K562 (cell line): ENCODE results near the gene UBE2U. TPM values are rescaled to one million over a fixed set of nuclear protein-coding genes. Genes with fewer than 3 reads are reported as not detected.

Source experiments
- ATAC-seq: fragments of 200-7000 bp; cut with Tn5 transposase; 3 replicates; pipeline ENCODE4 v1.9.1; 2020; ENCODE audit warnings: moderate library complexity
- BruUV-seq: library from RNA; stranded (reverse); fragments of 400-500 nt; replicated peaks from 2 replicates; lab custom pipeline; 2021; lab: Mats Ljungman, UMichigan
- CTCF ChIA-PET: fragments of 300-600 bp; formaldehyde crosslinking; extraction: SDS; loops from one replicate; lab custom pipeline; 2021; ENCODE audit warnings: low intra/inter-chr PET ratio; lab: Yijun Ruan, JAX
- POLR2A ChIA-PET: fragments of 300-600, 350-650 bp; sonication (Branson Sonifier 250); formaldehyde crosslinking; extraction: SDS; loops from one replicate; lab custom pipeline; 2021; ENCODE audit warnings: antibody characterized with exemption, inconsistent platforms; lab: Yijun Ruan, JAX
- DNase-seq, 4 experiments: peaks; one replicate each; pipeline versions ENCODE4 v3.0.0 to v3.0.0-alpha.2; 2011 to 2018; ENCODE audit warnings: low spot score in 3 of 4, mixed read lengths in 3 of 4; ENCODE audit errors: extremely low read depth in 1 of 4
- FAIRE-seq: peaks from 2 replicates; lab custom pipeline; 2011; peaks lifted over from hg19 to GRCh38; lab: Jason Lieb, UNC
- H2AFZ ChIP-seq: 2 replicates; pipeline ENCODE4 v1.6.0; 2011; ENCODE audit warnings: low read depth, low read length, control low read depth, inconsistent platforms
- H3K27ac ChIP-seq: fragments of 200-600 bp; 3 replicates; pipeline ENCODE4 v1.8.0; 2011; ENCODE audit warnings: low read depth, mild to moderate bottlenecking, control low read depth, inconsistent platforms, low read length, moderate library complexity, mixed read lengths; ENCODE audit errors: extremely low read depth
- H3K27me3 ChIP-seq, 2 experiments: fragments of 300-600 bp in 1 of 2; 2 replicates in 1 of 2; 3 replicates in 1 of 2; pipeline versions ENCODE4 v1.6.0 to v1.8.0; 2011; ENCODE audit warnings: inconsistent platforms in 2 of 2, low read length in 2 of 2, mild to moderate bottlenecking in 1 of 2, mixed read lengths in 1 of 2, moderate library complexity in 1 of 2; ENCODE audit not compliant: control insufficient read depth in 2 of 2, insufficient read depth in 2 of 2
- H3K36me3 ChIP-seq: fragments of 300-600 bp; 3 replicates; pipeline ENCODE4 v1.8.0; 2011; ENCODE audit warnings: mild to moderate bottlenecking, low read length, inconsistent platforms; ENCODE audit not compliant: control insufficient read depth, insufficient read depth
- H3K4me1 ChIP-seq, 2 experiments: fragments of 200-600 bp in 1 of 2; replicated peaks in 1 of 2; 2 replicates in 1 of 2; 3 replicates in 1 of 2; pipeline versions ENCODE4 v1.5.1 to v1.8.0; 2011; ENCODE audit warnings: inconsistent platforms in 2 of 2, low read length in 2 of 2, mild to moderate bottlenecking in 1 of 2, mixed read lengths in 1 of 2, moderate library complexity in 1 of 2; ENCODE audit not compliant: control insufficient read depth in 2 of 2, insufficient read depth in 2 of 2
- H3K4me2 ChIP-seq: 2 replicates; pipeline ENCODE4 v1.6.1; 2011; ENCODE audit warnings: low read length, control low read depth, inconsistent platforms, mixed read lengths; ENCODE audit not compliant: insufficient read depth
- H3K4me3 ChIP-seq: fragments of 200-600 bp; sonication (generic), shearing (Covaris generic); 2 replicates; pipeline ENCODE4 v1.5.1; 2016; ENCODE audit warnings: control low read depth, inconsistent platforms
- H3K79me2 ChIP-seq: fragments of 200-600 bp; 3 replicates; pipeline ENCODE4 v1.8.0; 2011; ENCODE audit warnings: low read length, inconsistent platforms; ENCODE audit not compliant: control insufficient read depth, insufficient read depth
- H3K9ac ChIP-seq, 2 experiments: 2 replicates each; pipeline versions ENCODE4 v1.6.0 to v1.6.1; 2011; ENCODE audit warnings: low read depth in 2 of 2, low read length in 2 of 2, control low read depth in 1 of 2, inconsistent platforms in 1 of 2, mild to moderate bottlenecking in 1 of 2, mixed read lengths in 1 of 2; ENCODE audit not compliant: insufficient read depth in 1 of 2
- H3K9me1 ChIP-seq: one replicate; pipeline ENCODE4 v1.6.0; 2011; ENCODE audit warnings: inconsistent platforms, mild to moderate bottlenecking, low read length, moderate library complexity; ENCODE audit not compliant: control insufficient read depth, insufficient read depth
- H3K9me3 ChIP-seq: replicated peaks from 2 replicates; pipeline ENCODE4 v1.5.1; 2011; ENCODE audit warnings: low read depth, low read length, inconsistent platforms; ENCODE audit not compliant: control insufficient read depth, insufficient read depth
- H4K20me1 ChIP-seq: replicated peaks from 2 replicates; pipeline ENCODE4 v1.6.1; 2011; ENCODE audit warnings: low read length, inconsistent platforms, mixed read lengths; ENCODE audit not compliant: control insufficient read depth, insufficient read depth
- ARID1B ChIP-seq: fragments of 450-650 bp; IDR thresholded peaks from 2 replicates; pipeline ENCODE4 v1.6.1; 2016; ENCODE audit warnings: antibody characterized with exemption, mild to moderate bottlenecking, inconsistent platforms
- BHLHE40 ChIP-seq: IDR thresholded peaks from 2 replicates; pipeline ENCODE4 v1.6.1; 2011; ENCODE audit warnings: low read length, improper control_type of control experiment
- CBX2 ChIP-seq: fragments of 200-600 bp; sonication (generic); IDR thresholded peaks from one replicate; pipeline ENCODE4 v1.6.1; 2012; ENCODE audit warnings: mild to moderate bottlenecking, low read length, inconsistent platforms; ENCODE audit not compliant: insufficient read depth, poor library complexity, severe bottlenecking
- CEBPB ChIP-seq: fragments of 450-650 bp; IDR thresholded peaks from 2 replicates; pipeline ENCODE4 v1.6.1; 2016; ENCODE audit warnings: missing genetic modification characterization, missing compliant biosample characterization
- ELF4 ChIP-seq: fragments of 450-650 bp; formaldehyde crosslinking; IDR thresholded peaks from 2 replicates; pipeline ENCODE4 v1.4.0; 2022; ENCODE audit warnings: missing genetic modification characterization
- ETV1 ChIP-seq: fragments of 450-650 bp; conservative IDR thresholded peaks from 2 replicates; pipeline ENCODE4 v1.6.1; 2016; ENCODE audit warnings: missing genetic modification characterization, control low read depth, low read depth, missing compliant biosample characterization
- GTF2F1 ChIP-seq: IDR thresholded peaks from 2 replicates; pipeline ENCODE4 v1.6.1; 2011; ENCODE audit warnings: low read depth, low read length, improper control_type of control experiment
- ILF3 ChIP-seq: fragments of 450-650 bp; IDR thresholded peaks from 2 replicates; pipeline ENCODE4 v1.6.1; 2018; ENCODE audit warnings: antibody characterized with exemption, mild to moderate bottlenecking, moderate library complexity, borderline replicate concordance
- NEUROD1 ChIP-seq: fragments of 150-350 bp; IDR thresholded peaks from 2 replicates; pipeline ENCODE4 v1.6.1; 2014; ENCODE audit warnings: borderline replicate concordance, low read length, low read depth; ENCODE audit not compliant: partially characterized antibody
- NFE2L1 ChIP-seq: fragments of 450-650 bp; IDR thresholded peaks from 2 replicates; pipeline ENCODE4 v1.6.1; 2016; ENCODE audit warnings: missing genetic modification characterization, low read depth, mild to moderate bottlenecking, missing compliant biosample characterization, moderate library complexity, borderline replicate concordance
- NFRKB ChIP-seq: fragments of 450-650 bp; IDR thresholded peaks from 2 replicates; pipeline ENCODE4 v1.6.1; 2016; ENCODE audit warnings: low read depth
- NUFIP1 ChIP-seq: fragments of 450-650 bp; IDR thresholded peaks from 2 replicates; pipeline ENCODE4 v1.6.1; 2018; ENCODE audit not compliant: partially characterized antibody
- PCBP1 ChIP-seq: fragments of 200-400 bp; formaldehyde crosslinking; IDR thresholded peaks from 2 replicates; pipeline ENCODE4 v1.6.1; 2018; ENCODE audit warnings: mild to moderate bottlenecking, low read depth, low read length; ENCODE audit not compliant: poor library complexity, severe bottlenecking
- SIN3A ChIP-seq, 2 experiments: fragments of 150-350 bp in 1 of 2; IDR thresholded peaks; 2 replicates each; pipeline ENCODE4 v1.6.1; 2011 to 2016; ENCODE audit warnings: borderline replicate concordance in 2 of 2, low read depth in 2 of 2, low read length in 2 of 2, mild to moderate bottlenecking in 2 of 2, moderate library complexity in 2 of 2; ENCODE audit not compliant: control insufficient read depth in 1 of 2
- SIN3B ChIP-seq: fragments of 450-650 bp; IDR thresholded peaks from 2 replicates; pipeline ENCODE4 v1.6.1; 2017; ENCODE audit warnings: low read depth, mild to moderate bottlenecking, moderate library complexity
- SIRT6 ChIP-seq: IDR thresholded peaks from one replicate; pipeline ENCODE4 v1.6.1; 2012; ENCODE audit warnings: low read depth, mild to moderate bottlenecking, control low read depth, inconsistent platforms, low read length, moderate library complexity
- SMARCA5 ChIP-seq: fragments of 450-650 bp; IDR thresholded peaks from 2 replicates; pipeline ENCODE4 v1.6.1; 2016
- SMC3 ChIP-seq: conservative IDR thresholded peaks from 2 replicates; pipeline ENCODE4 v1.6.1; 2011; ENCODE audit warnings: low read depth, low read length, improper control_type of control experiment; ENCODE audit not compliant: insufficient read depth
- ZBTB17 ChIP-seq: fragments of 450-650 bp; formaldehyde crosslinking; IDR thresholded peaks from 2 replicates; pipeline ENCODE4 v1.4.0; 2020; ENCODE audit warnings: mild to moderate bottlenecking
- ZBTB26 ChIP-seq: fragments of 450-650 bp; formaldehyde crosslinking; IDR thresholded peaks from 2 replicates; pipeline ENCODE4 v1.4.0; 2022; ENCODE audit warnings: missing genetic modification characterization
- ZNF121 ChIP-seq: sonication (generic); formaldehyde crosslinking; conservative IDR thresholded peaks from 2 replicates; pipeline ENCODE4 v1.8.0; 2022; ENCODE audit warnings: missing genetic modification reagents
- ZNF146 ChIP-seq: IDR thresholded peaks from one replicate; pipeline ENCODE4 v1.6.1; 2018; ENCODE audit warnings: missing compliant biosample characterization; ENCODE audit not compliant: unreplicated experiment
- ZNF589 ChIP-seq: fragments of 200-800 bp; sonication (Bioruptor generic); IDR thresholded peaks from 2 replicates; pipeline ENCODE4 v1.6.1; 2016; ENCODE audit warnings: low read depth, missing genetic modification characterization, missing compliant biosample characterization
- WGBS: fragments of 100-300 bp; shearing (Covaris generic); methylation state at CpG from one replicate; pipeline ENCODE4 v1.1.6; 2016; ENCODE audit warnings: low coverage, mixed read lengths; ENCODE audit not compliant: insufficient coverage; ENCODE audit errors: missing lambda C conversion rate; 5-methylcytosine and 5-hydroxymethylcytosine counted together
- in situ Hi-C: fragments of 300-500 bp; cut with MboI; formaldehyde crosslinking; loops from 4 replicates; pipeline ENCODE4 v1.15.0; 2018; ENCODE audit warnings: inconsistent platforms, mixed read lengths
- intact Hi-C: fragments of 100-400 bp; cut with micrococcal nuclease; formaldehyde crosslinking; loops from 2 replicates; pipeline ENCODE4 v1.14.2; 2022
- polyA plus RNA-seq, 8 experiments: library from polyadenylated mRNA; depleted of rRNA in 4 of 8; stranded (reverse) in 5 of 8; unstranded in 3 of 8; fragments of >200 nt; fragmentation: Nextera tagmentation in 2 of 8; fragmentation: Illumina TruSeq in 1 of 8; extraction: Ambion mirVana in 2 of 8; extraction: Trizol in 1 of 8; gene quantifications; 2 replicates each; pipeline versions ENCODE4 v1.2.1 to v1.2.3, GENCODE V29; 2011 to 2014; ENCODE audit warnings: inconsistent platforms in 1 of 8, missing spikeins in 1 of 8
- total RNA-seq, 7 experiments: library from RNA; depleted of rRNA in 6 of 7; stranded (reverse); fragments of >200 nt in 6 of 7; fragmentation: Illumina TruSeq in 2 of 7; extraction: Trizol in 2 of 7; gene quantifications; 2 replicates each; pipeline versions ENCODE4 v1.2.1 to v1.2.3, GENCODE V29; 2011 to 2021; ENCODE audit warnings: low replicate concordance in 1 of 7

Gene UBE2U
- total and polyA plus RNA-seq, 9 of the 15 experiments (the other 6 are each of a cell fraction or from before 2014, with no cell fraction given), result not detected

DNA sequence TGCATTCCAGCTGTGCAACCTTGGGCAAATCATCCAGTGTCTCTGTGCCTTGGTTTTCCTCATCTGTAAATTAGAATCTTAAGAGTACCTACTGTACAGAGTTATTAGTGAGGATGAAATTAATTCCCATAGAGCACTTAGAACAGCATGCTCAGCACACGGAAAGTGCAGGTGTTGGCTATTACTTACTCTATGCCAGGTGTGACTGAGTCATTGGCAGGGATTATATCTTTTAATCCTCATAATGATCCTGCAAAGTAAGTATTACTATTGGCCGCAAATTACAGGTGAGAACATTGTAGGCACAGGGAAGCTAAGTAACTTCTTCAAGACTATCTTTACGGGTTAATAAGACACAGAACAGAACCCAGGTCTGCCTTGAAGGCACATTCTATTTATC is 6.3 kb upstream of the UBE2U start:
- WGBS, result 0% methylated on average over 3 of the region's 3 CpGs
- intact Hi-C loops, result no loop called here

DNA sequence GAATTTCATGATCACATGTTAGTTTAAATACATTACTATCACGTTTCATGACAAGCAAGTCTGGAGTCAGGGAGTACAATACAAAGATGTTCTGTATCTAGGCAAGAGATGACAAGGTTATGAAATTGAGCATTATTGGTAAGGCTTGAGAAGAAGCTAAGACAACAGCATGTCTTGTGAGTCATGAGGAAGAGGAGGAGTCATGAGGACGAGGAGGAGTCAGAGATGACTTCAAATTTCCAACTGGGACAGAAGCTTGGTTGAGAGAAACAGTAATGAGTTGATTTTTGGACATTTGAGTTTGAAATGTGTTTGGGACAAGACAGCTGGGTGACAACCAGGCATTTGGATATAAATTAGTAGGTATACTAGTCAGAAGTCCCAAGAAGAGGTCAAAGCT is 4.3 kb upstream of the UBE2U start:
- FAIRE-seq, result no peak
- intact Hi-C loops, result no loop called here
- TF ChIP-seq SMC3, result no peak
- no peak for TF ChIP-seq SIN3A (IDR thresholded peaks at IDR 0.05; ENCODE audit: borderline replicate concordance in 2 of 2, control insufficient read depth in 1 of 2, low read depth in 2 of 2, low read length in 2 of 2)
- TF ChIP-seq ETV1 (tag), result no peak
- no peak for TF ChIP-seq SMARCA5
- TF ChIP-seq ARID1B, result no peak
- TF ChIP-seq SIRT6, result no peak
- TF ChIP-seq ZBTB26 (CRISPR knock-in tag), result no peak
- no peak for TF ChIP-seq ZBTB17 (CRISPR knock-in tag)
- TF ChIP-seq GTF2F1, result no peak

More for the DNA sequence above, 6.3 kb upstream of the UBE2U start:
- Histone ChIP-seq H3K4me3 (no peak overlapping the region), H3K4me2 (no peak overlapping the region), H3K27me3 (peaks cover 0 to 5% of the 10 kb centered on the region in 2 experiments; a peak in 2 of 5 replicates), H3K9me3 (no peaks in the 10 kb centered on the region), H3K9me1 (no peaks in the 10 kb centered on the region), H4K20me1 (no peaks in the 10 kb centered on the region), H3K9ac (no peak overlapping the region), H3K79me2 (no peaks in the 10 kb centered on the region), H2AFZ (no peak overlapping the region), H3K36me3 (no peaks in the 10 kb centered on the region), H3K4me1 (no peaks in the 10 kb centered on the region), H3K27ac (no peak overlapping the region)
- TF ChIP-seq NEUROD1 (no peak), ELF4 (CRISPR knock-in tag) (no peak), CBX2 (no peak), ILF3 (no peak), NFRKB (no peak), CEBPB (tag) (no peak), BHLHE40 (no peak), SIN3B (no peak), PCBP1 (no peak), NUFIP1 (no peak), ZNF146 (no peak), ZNF121 (CRISPR knock-in tag) (no peak), NFE2L1 (tag) (no peak), ZNF589 (CRISPR knock-in tag) (no peak), SMC3 (no peak)
- no peak for DNase-seq
- ChIA-PET CTCF (no interaction called here), POLR2A (interaction anchor here (0.6 kb wide), 1 partner anchor 58 kb away, joined by 3 read pairs; no protein-coding TSS in a partner anchor)
- in situ Hi-C loops, result no loop called here
- FAIRE-seq, result no peak
- no peak for ATAC-seq
- BruUV-seq, result no TSS peak

More for the DNA sequence above, 4.3 kb upstream of the UBE2U start:
- H3K79me2 ChIP-seq, result no peaks in the 10 kb centered on the region
- BruUV-seq, result no TSS peak
- no peaks in the 10 kb centered on the region for H3K36me3 ChIP-seq
- no peaks in the 10 kb centered on the region for H3K9me3 ChIP-seq
- in situ Hi-C loops, result no loop called here
- peaks cover 0 to 14% of the 10 kb centered on the region in 2 experiments; a peak in 2 of 5 replicates for H3K27me3 ChIP-seq
- H3K9me1 ChIP-seq, result no peaks in the 10 kb centered on the region
- DNase-seq (no peak), ATAC-seq (no peak)
- CTCF ChIA-PET, result no interaction called here
- H3K4me1 ChIP-seq, result peaks cover 0 to 4% of the 10 kb centered on the region in 2 experiments; a peak in 1 of 5 replicates
- H3K4me3 ChIP-seq, result no peak overlapping the region
- no peaks in the 10 kb centered on the region for H4K20me1 ChIP-seq
- 0% methylated on average over 2 of the region's 2 CpGs for WGBS
- no peak overlapping the region for H2AFZ ChIP-seq
- H3K9ac ChIP-seq, result no peak overlapping the region
- H3K27ac ChIP-seq, result no peak overlapping the region
- H3K4me2 ChIP-seq, result no peak overlapping the region
- POLR2A ChIA-PET, result no interaction called here
